GM13977 (cell line): Measurements from ENCODE around the gene BABAM2.

Source experiments
- DNase-seq: peaks from one replicate; pipeline ENCODE4 v3.0.0; 2012; ENCODE audit warnings: low spot score
- in situ Hi-C: fragments of 300-500 bp; cut with MboI; formaldehyde crosslinking; loops from one replicate; pipeline ENCODE4 v1.12.0; 2022; ENCODE audit warnings: low sequenced_read_pairs, low pct_unique_long_range_greater_than_20kb, mixed read lengths, inconsistent platforms; ENCODE audit not compliant: unreplicated experiment
- TF ChIP-seq, protein P1 (sequence below): IDR thresholded peaks from 2 replicates; pipeline ENCODE4 v1.5.1; 2012; ENCODE audit warnings: mild to moderate bottlenecking, control low read depth; ENCODE audit not compliant: insufficient read depth; ENCODE audit errors: extremely low read depth, missing control alignments

BABAM2 gene

GRCh38 chr2:28286678-28287077, 396.1 kb downstream of the BABAM2 start:
- in situ Hi-C loops, result no loop called here
- DNase-seq, result no peak
- TF ChIP-seq, protein P1, sequence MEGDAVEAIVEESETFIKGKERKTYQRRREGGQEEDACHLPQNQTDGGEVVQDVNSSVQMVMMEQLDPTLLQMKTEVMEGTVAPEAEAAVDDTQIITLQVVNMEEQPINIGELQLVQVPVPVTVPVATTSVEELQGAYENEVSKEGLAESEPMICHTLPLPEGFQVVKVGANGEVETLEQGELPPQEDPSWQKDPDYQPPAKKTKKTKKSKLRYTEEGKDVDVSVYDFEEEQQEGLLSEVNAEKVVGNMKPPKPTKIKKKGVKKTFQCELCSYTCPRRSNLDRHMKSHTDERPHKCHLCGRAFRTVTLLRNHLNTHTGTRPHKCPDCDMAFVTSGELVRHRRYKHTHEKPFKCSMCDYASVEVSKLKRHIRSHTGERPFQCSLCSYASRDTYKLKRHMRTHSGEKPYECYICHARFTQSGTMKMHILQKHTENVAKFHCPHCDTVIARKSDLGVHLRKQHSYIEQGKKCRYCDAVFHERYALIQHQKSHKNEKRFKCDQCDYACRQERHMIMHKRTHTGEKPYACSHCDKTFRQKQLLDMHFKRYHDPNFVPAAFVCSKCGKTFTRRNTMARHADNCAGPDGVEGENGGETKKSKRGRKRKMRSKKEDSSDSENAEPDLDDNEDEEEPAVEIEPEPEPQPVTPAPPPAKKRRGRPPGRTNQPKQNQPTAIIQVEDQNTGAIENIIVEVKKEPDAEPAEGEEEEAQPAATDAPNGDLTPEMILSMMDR, result no peak

DNA sequence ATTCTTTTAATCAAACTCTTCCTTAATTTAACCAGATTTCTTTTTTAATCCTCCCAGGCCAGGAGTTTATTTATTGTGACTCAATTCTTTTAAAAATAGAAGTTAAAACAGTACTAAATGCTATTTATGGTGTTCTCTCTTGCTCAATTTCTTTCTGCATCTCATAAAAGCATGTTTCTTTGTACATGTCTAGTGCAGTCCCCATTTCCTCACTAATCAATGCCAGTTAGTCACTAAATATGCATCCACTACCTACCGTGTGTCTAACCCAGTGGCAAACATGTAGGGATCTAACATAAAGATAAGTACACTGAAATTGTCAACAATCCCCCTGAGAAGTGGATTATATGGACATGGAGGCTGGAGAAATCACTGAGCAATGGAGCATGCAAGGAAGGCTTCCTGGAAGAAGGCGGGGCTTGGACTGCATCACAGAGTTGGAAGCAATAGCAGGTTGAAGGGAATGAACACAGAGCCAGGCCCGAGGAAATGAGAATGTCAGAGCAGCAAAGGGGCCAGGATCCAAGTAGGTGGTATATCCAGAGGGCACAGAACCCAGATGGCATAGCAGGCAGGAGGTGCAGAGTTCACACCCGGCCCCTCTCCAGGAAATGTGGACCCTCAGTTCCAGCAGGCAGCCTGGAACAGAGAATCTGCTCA, 396.9 kb downstream of the BABAM2 start:
- DNase-seq, result no peak
- TF ChIP-seq, protein P1, result no peak
- in situ Hi-C loops, result no loop called here

DNA sequence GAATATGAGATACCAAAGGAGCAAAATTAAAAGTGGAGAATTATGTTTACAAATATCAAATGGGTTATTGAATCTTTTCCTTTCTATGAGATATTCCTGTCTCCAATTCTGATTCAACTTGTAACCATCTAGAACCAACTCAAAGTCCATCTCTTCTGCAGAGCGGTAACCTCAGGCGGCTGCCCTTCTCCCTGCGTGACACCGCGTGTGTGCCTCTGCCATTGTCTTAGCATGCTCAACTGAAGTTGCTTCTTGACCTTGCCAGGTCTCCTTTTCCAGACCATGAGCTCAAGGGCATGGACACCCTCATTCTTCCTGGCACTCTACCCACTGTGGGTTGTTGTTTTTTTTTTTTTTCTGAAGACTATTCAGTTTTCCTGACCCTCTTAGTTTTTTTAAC, 398.1 kb downstream of the BABAM2 start:
- DNase-seq, result no peak
- in situ Hi-C loops, result no loop called here
- TF ChIP-seq, protein P1, result no peak

DNA sequence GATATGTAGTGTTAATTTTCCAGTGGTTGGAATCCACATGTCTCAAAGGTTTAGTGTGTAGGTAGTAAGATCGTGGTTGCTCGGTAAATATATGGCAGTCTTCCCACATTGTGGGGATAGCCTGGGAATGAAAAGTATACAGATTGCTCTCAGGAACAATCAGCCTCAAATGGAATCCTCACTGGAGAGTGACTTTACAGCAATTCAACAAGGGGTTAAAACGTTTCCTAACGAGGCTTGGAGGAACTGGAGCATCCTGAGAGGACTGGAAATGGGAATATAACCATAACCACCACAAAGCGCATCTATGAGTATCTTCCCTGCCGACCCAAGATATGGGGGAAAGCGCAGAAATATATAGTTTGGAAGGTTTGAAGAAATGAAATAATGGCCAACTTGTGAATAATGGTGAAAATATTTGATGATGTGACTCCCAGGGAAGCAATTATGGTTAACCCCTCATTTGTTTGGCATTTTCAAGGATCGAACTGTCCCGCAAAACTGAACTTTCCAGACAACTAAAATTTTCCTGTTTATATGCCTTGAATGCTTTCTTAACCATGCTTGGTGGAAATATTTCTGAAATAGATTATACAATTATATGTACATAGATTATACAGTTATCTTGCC, 401.4 kb downstream of the BABAM2 start:
- TF ChIP-seq, protein P1, result no peak
- no peak for DNase-seq
- in situ Hi-C loops, result no loop called here

DNA sequence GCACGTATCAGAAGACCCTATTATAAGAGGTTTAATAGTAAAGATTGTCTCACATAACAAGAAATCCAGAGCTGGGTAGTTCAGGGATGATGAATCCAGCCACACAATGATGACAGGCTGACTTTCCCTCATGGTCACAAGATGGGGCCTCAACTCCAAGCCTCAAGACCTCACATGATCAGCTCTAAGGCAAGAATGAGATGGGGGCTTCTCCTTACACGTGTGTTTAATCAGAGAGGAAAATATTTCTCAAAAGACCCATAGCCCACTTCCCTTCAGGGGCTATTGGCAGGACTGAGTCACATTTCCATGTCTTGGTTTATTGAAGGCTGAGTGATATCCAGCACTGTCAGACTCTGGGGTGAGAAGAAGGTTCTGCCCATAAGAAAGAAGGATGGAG, 402.0 kb downstream of the BABAM2 start:
- TF ChIP-seq, protein P1, result no peak
- no peak for DNase-seq
- in situ Hi-C loops, result no loop called here

- TF ChIP-seq, protein P1, result no peak
- in situ Hi-C loops, result no loop called here
- no peak for DNase-seq
Measured at GRCh38 chr2:28293416-28293815, 402.9 kb downstream of the BABAM2 start.
